Parathyroid adenoma (tissue), 2 donors: ENCODE results near the gene AP3D1.

ENCODE experiments used
- H2AFZ ChIP-seq: fragments of 300-600 bp; sonication (generic); one replicate; pipeline ENCODE4 v1.7.0; 2017; ENCODE audit warnings: antibody characterized with exemption, mild to moderate bottlenecking
- H3K27ac ChIP-seq: fragments of 300-600 bp; sonication (generic); one replicate; pipeline ENCODE4 v1.7.0; 2017
- H3K27me3 ChIP-seq: fragments of 300-600 bp; sonication (generic); one replicate; pipeline ENCODE4 v1.7.0; 2017; ENCODE audit warnings: low read length; ENCODE audit not compliant: control insufficient read depth, insufficient read depth
- H3K36me3 ChIP-seq: fragments of 300-600 bp; sonication (generic); one replicate; pipeline ENCODE4 v1.7.0; 2017; ENCODE audit warnings: low read length; ENCODE audit not compliant: control insufficient read depth, insufficient read depth
- H3K4me1 ChIP-seq: fragments of 300-600 bp; sonication (generic); one replicate; pipeline ENCODE4 v1.7.0; 2017; ENCODE audit warnings: control low read depth
- H3K4me2 ChIP-seq: fragments of 300-600 bp; sonication (generic); one replicate; pipeline ENCODE4 v1.7.0; 2017; ENCODE audit warnings: low read length
- H3K4me3 ChIP-seq: fragments of 300-600 bp; sonication (generic); one replicate; pipeline ENCODE4 v1.7.0; 2017; ENCODE audit warnings: low read depth, low read length
- H3K79me2 ChIP-seq: fragments of 300-600 bp; sonication (generic); one replicate; pipeline ENCODE4 v1.7.0; 2017; ENCODE audit warnings: control low read depth
- H3K9ac ChIP-seq: fragments of 300-600 bp; sonication (generic); one replicate; pipeline ENCODE4 v1.7.0; 2017; ENCODE audit warnings: mild to moderate bottlenecking
- H3K9me3 ChIP-seq: fragments of 300-600 bp; sonication (generic); one replicate; pipeline ENCODE4 v1.7.0; 2017; ENCODE audit warnings: low read length; ENCODE audit not compliant: control insufficient read depth
- TF ChIP-seq, protein P1 (sequence below): fragments of 300-600 bp; sonication (generic); IDR thresholded peaks from one replicate; pipeline ENCODE4 v1.7.0; 2017; ENCODE audit warnings: antibody characterized with exemption, mild to moderate bottlenecking
- donor health status: primary hyperparathyroidism.

The AP3D1 gene

GRCh38 chr19:2115911-2116426, 35.4 kb downstream of the AP3D1 start:
- Histone ChIP-seq H3K9ac (no peak overlapping the region), H3K79me2 (peaks cover 28% of the 10 kb centered on the region), H3K9me3 (no peaks in the 10 kb centered on the region), H3K4me3 (no peak overlapping the region), H3K4me2 (no peak overlapping the region), H3K4me1 (no peaks in the 10 kb centered on the region), H3K27me3 (no peaks in the 10 kb centered on the region), H3K36me3 (no peaks in the 10 kb centered on the region), H2AFZ (no peak overlapping the region), H3K27ac (no peak overlapping the region)
- TF ChIP-seq, protein P1, sequence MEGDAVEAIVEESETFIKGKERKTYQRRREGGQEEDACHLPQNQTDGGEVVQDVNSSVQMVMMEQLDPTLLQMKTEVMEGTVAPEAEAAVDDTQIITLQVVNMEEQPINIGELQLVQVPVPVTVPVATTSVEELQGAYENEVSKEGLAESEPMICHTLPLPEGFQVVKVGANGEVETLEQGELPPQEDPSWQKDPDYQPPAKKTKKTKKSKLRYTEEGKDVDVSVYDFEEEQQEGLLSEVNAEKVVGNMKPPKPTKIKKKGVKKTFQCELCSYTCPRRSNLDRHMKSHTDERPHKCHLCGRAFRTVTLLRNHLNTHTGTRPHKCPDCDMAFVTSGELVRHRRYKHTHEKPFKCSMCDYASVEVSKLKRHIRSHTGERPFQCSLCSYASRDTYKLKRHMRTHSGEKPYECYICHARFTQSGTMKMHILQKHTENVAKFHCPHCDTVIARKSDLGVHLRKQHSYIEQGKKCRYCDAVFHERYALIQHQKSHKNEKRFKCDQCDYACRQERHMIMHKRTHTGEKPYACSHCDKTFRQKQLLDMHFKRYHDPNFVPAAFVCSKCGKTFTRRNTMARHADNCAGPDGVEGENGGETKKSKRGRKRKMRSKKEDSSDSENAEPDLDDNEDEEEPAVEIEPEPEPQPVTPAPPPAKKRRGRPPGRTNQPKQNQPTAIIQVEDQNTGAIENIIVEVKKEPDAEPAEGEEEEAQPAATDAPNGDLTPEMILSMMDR: no peak

GRCh38 chr19:2115324-2115723, 36.0 kb downstream of the AP3D1 start:
- Histone ChIP-seq H3K79me2 (peaks cover 21% of the 10 kb centered on the region), H3K4me3 (no peak overlapping the region), H3K4me1 (no peaks in the 10 kb centered on the region), H3K27me3 (no peaks in the 10 kb centered on the region), H3K4me2 (no peak overlapping the region), H3K36me3 (no peaks in the 10 kb centered on the region), H2AFZ (no peak overlapping the region), H3K9me3 (no peaks in the 10 kb centered on the region), H3K9ac (no peak overlapping the region), H3K27ac (no peak overlapping the region)
- TF ChIP-seq, protein P1: no peak

GRCh38 chr19:2114821-2115220, 36.5 kb downstream of the AP3D1 start:
- Histone ChIP-seq H3K27me3 (no peaks in the 10 kb centered on the region), H3K36me3 (no peaks in the 10 kb centered on the region), H3K9me3 (no peaks in the 10 kb centered on the region), H3K4me3 (no peak overlapping the region), H3K27ac (no peak overlapping the region), H2AFZ (no peak overlapping the region), H3K4me2 (no peak overlapping the region), H3K79me2 (peaks cover 21% of the 10 kb centered on the region), H3K9ac (no peak overlapping the region), H3K4me1 (no peaks in the 10 kb centered on the region)
- TF ChIP-seq, protein P1: no peak

- Histone ChIP-seq H3K27ac (no peak overlapping the region), H3K4me1 (no peaks in the 10 kb centered on the region), H2AFZ (no peak overlapping the region), H3K36me3 (no peaks in the 10 kb centered on the region), H3K79me2 (peaks cover 21% of the 10 kb centered on the region), H3K9ac (no peak overlapping the region), H3K4me3 (no peak overlapping the region), H3K4me2 (no peak overlapping the region), H3K9me3 (no peaks in the 10 kb centered on the region), H3K27me3 (no peaks in the 10 kb centered on the region)
- TF ChIP-seq, protein P1: no peak
These were observed 37.1 kb downstream of the AP3D1 start for GRCh38 chr19:2114218-2114617.

DNA sequence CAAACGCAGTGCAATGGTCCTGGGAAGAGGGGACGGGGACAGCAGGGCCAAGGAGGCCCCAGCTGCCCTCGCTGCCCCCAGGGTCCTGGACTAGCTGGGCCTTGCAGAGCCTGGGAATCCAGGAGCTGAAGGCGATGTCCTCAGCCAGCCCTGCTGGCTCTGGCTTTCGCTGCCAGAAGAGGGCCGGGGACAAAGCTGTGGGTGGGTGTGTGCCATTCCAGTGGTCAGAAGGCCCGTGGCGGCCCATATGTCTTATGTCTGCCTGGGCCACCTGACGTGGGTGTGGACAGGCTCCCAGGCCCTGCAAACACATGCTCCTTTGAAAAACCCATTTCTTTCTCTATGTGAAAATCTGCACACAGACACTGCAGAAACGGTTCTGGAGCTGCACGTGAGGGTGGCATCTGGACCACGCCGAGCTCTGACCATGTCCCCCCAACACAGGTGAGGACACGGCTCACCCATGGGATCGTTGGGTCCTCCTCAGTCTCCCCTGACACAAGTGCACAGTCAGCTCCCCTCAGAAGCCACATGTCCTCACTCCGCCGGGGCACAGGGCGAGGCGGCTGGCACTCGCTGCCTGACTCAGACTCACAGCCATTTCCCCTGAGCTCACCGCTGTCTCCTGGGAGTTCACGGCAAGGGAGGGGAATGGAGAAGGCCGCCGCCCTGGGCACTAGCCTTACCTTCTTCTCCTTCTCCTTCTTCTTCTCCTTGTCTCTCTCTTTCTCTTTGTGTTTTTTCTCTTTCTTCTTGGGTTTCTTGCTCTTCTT, 37.7 kb downstream of the AP3D1 start:
- no peak overlapping the region for H3K4me3 ChIP-seq
- no peaks in the 10 kb centered on the region for H3K9me3 ChIP-seq
- no peak overlapping the region for H3K27ac ChIP-seq
- no peak overlapping the region for H3K9ac ChIP-seq
- H3K79me2 ChIP-seq: peaks cover 19% of the 10 kb centered on the region
- no peak overlapping the region for H2AFZ ChIP-seq
- H3K4me2 ChIP-seq: no peak overlapping the region
- H3K36me3 ChIP-seq: no peaks in the 10 kb centered on the region
- TF ChIP-seq, protein P1: no peak
- no peaks in the 10 kb centered on the region for H3K27me3 ChIP-seq
- H3K4me1 ChIP-seq: no peaks in the 10 kb centered on the region
